Thoracic aorta (tissue), 2 donors: ENCODE measurements around the gene ICAM4. TPM values are rescaled to one million over a fixed set of nuclear protein-coding genes. Genes with fewer than 3 reads are reported as not detected.
"Not testable (repeated sequence)": the region's sequence is repeated elsewhere in the genome, so short reads cannot be mapped to it uniquely, and the experiment has no call there.

Experiments
- ATAC-seq: fragments of 150-250 bp; one replicate; pipeline ENCODE4 v1.8.0; 2017; ENCODE audit warnings: low read depth; ENCODE audit not compliant: insufficient number of reproducible peaks, low FRiP score
- DNase-seq: peaks from one replicate; pipeline ENCODE4 v3.0.0-alpha.2; 2020; ENCODE audit warnings: low spot score
- H3K27ac ChIP-seq, 2 donors: fragments of 200-600 bp; sonication (generic); 1 replicate in 1 of 2; 2 replicates in 1 of 2; pipeline ENCODE4 v1.5.1; 2016; ENCODE audit warnings: mild to moderate bottlenecking in 2 of 2, moderate library complexity in 2 of 2
- H3K27me3 ChIP-seq: fragments of 200-600 bp; sonication (generic); replicated peaks from 2 replicates; pipeline ENCODE4 v1.6.0; 2016; ENCODE audit warnings: mild to moderate bottlenecking; ENCODE audit not compliant: insufficient read depth
- H3K36me3 ChIP-seq: fragments of 200-600 bp; sonication (generic); one replicate; pipeline ENCODE4 v1.5.1; 2016
- H3K4me1 ChIP-seq, 2 donors: fragments of 200-600 bp; sonication (generic); 1 replicate in 1 of 2; 2 replicates in 1 of 2; pipeline versions ENCODE4 v1.5.1 to v1.6.0; 2016; ENCODE audit warnings: low read depth in 2 of 2, mild to moderate bottlenecking in 1 of 2; ENCODE audit not compliant: control insufficient read depth in 1 of 2
- H3K4me3 ChIP-seq: fragments of 200-600 bp; sonication (generic); 2 replicates; pipeline ENCODE4 v1.5.1; 2016; ENCODE audit warnings: mild to moderate bottlenecking
- H3K9me3 ChIP-seq: fragments of 200-600 bp; sonication (generic); 2 replicates; pipeline ENCODE4 v1.5.1; 2016
- total RNA-seq, 2 donors: library from RNA; depleted of rRNA; stranded (reverse); fragments of >200 nt; gene quantifications; one replicate each; pipeline versions ENCODE4 v1.1.0 to v1.2.3, GENCODE V29; 2016
- TF ChIP-seq, protein P1 (sequence below): fragments of 200-600 bp; sonication (generic); IDR thresholded peaks from one replicate; pipeline ENCODE4 v1.5.1; 2019; ENCODE audit warnings: antibody characterized with exemption

The ICAM4 gene
- total RNA-seq, 2 donors from 2014 or later = 0.95 to 2.0 TPM

DNA sequence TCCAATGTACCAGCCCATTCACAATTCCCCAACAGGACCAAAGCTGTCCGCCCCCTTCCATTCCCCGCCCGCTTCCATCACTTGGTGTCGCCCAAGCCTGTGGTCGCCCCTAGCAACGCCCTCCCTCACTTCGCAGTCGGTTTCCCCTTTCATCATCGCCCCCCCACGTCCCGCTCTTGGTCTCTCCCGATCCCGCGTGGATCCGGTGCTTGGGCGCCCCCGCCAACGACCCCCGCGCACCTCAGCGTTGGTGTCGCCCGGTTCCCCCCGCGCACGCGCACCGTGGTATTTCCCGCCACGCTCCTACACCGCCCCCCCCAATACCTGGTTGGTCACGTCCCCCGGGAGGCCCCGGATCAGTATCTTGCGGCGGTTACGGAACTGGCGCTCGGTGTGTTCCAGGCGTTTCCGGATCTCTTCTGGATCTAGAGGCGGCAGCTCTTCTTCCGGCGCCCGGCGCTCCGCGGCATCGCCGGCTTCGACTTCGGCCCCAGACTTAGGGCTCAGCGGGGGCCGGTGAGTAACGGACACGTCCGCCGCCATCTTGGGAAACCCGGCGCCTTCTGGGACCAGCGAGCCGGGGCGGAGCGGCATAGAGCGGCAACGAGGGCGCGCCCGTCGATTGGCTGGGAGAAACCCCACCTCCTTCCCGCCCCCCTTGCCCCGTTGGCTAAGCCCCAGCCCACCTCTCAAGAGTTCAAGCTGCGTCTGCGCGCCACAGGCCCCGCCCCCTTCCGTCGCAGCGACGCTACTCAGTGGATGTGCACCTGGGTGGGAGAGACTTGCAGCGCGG is 46.4 kb downstream of the ICAM4 start, which contains the start of gene RAVER1:
RAVER1 (minus strand) TSS at position 565 of the 793 bp plus-strand sequence; CDS start at position 543, 22 bp downstream.
- H3K27me3 ChIP-seq = no peaks in the 10 kb centered on the region
- H3K36me3 ChIP-seq = peaks cover 20% of the 10 kb centered on the region
- no peaks in the 10 kb centered on the region for H3K9me3 ChIP-seq
- peak within 1 kb of the TSS; percentile 100 for H3K4me3 ChIP-seq
- TF ChIP-seq, protein P1, sequence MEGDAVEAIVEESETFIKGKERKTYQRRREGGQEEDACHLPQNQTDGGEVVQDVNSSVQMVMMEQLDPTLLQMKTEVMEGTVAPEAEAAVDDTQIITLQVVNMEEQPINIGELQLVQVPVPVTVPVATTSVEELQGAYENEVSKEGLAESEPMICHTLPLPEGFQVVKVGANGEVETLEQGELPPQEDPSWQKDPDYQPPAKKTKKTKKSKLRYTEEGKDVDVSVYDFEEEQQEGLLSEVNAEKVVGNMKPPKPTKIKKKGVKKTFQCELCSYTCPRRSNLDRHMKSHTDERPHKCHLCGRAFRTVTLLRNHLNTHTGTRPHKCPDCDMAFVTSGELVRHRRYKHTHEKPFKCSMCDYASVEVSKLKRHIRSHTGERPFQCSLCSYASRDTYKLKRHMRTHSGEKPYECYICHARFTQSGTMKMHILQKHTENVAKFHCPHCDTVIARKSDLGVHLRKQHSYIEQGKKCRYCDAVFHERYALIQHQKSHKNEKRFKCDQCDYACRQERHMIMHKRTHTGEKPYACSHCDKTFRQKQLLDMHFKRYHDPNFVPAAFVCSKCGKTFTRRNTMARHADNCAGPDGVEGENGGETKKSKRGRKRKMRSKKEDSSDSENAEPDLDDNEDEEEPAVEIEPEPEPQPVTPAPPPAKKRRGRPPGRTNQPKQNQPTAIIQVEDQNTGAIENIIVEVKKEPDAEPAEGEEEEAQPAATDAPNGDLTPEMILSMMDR = no peak
- ATAC-seq (peak; percentile 96), DNase-seq (peak; percentile 93)
- peaks cover 14 to 23% of the 10 kb centered on the region in 2 donors for H3K4me1 ChIP-seq
- peak within 1 kb of the TSS; percentile 83 to 96 for H3K27ac ChIP-seq

DNA sequence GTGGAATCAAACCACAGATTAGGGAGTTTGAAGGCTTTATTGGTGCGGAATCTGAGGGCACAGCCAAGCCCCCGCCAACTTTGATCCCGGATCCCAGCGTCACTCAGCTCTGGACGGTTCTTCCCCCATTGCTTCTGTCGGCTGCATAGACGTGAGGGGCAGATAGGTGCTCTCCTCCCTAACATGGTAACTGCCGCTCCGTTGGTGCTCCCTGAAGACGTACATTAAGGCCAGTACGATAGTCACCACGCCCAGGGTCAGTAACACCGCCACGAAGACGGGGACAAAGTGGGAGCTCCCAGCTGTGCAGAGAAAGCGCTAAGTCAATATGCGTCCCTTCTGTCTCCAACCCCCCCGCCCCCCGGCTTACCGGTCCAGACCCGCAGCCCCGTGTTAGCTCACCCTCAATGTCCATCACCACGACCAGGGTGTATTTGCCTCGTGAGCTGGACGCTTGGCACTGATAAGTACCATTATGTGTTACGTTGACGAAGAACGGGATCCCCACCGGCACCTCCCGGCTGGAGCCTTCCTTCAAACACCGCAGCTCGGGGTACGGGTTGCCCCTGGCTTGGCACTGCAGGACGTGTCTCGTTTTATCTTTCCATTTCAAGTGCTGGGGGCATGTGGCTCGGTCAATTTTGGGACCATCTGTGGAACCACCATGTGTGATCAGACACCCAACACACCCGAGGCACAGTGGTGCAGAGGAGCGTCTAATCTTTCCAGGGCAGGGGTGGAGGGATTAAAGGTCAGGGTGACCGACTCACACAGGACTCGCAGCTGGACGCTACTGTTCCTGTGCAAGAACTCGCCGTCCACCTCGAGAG is 47.2 kb downstream of the ICAM4 start:
- H3K36me3 ChIP-seq = peaks cover 12% of the 10 kb centered on the region
- H3K27me3 ChIP-seq = no peaks in the 10 kb centered on the region
- no peaks in the 10 kb centered on the region for H3K9me3 ChIP-seq
- peaks cover 14 to 23% of the 10 kb centered on the region in 2 donors for H3K4me1 ChIP-seq
- TF ChIP-seq, protein P1 = no peak
- H3K27ac ChIP-seq = peak overlapping the region; percentile 83 to 96
- H3K4me3 ChIP-seq = peak overlapping the region; percentile 100
- no peak for DNase-seq
- ATAC-seq = no peak

DNA sequence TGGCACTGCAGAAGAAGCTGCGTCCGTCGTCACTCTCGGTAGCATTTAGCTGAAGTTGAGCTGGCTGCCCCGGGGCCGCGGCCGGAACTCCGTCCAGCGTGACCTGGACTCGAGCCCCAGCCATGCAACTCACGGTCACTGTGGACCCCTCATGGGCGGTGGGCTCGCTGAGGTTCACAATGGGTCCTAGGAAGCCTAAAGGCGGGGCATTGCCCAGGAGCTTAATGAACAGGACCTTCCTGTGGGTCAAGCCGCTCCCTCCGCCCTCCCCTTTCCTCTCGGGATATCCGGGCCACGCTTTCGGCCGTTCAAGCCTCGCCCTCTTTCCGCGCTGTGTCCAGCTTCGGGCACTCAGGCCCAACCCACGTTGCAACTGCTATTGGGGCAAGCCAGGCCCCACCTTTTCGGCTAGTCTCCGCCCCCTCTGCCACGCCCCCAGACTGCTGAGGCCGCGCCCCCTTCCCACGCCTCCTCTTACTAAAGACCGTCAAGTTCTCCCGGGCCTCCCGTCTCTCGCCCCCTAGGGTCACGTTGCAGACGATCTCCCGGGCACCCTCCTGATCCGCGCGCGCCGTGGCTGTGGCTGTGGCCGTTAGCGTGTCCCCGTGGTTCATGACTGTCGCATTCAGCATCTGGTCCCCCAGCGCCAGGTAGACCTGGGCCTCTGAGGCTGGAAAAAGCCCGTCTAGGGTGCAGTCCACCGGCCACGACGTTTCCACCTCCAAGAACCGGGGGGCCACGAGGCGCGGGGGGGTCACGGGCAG is 48.0 kb downstream of the ICAM4 start:
- H3K4me1 ChIP-seq = peaks cover 14 to 23% of the 10 kb centered on the region in 2 donors
- no peaks in the 10 kb centered on the region for H3K27me3 ChIP-seq
- TF ChIP-seq, protein P1 = peak; percentile 20
- H3K4me3 ChIP-seq = peak overlapping the region; percentile 100
- peaks cover 9% of the 10 kb centered on the region for H3K36me3 ChIP-seq
- DNase-seq (peak; percentile 82), ATAC-seq (peak; percentile 84)
- H3K9me3 ChIP-seq = no peaks in the 10 kb centered on the region
- peak overlapping the region; percentile 83 to 96 for H3K27ac ChIP-seq

DNA sequence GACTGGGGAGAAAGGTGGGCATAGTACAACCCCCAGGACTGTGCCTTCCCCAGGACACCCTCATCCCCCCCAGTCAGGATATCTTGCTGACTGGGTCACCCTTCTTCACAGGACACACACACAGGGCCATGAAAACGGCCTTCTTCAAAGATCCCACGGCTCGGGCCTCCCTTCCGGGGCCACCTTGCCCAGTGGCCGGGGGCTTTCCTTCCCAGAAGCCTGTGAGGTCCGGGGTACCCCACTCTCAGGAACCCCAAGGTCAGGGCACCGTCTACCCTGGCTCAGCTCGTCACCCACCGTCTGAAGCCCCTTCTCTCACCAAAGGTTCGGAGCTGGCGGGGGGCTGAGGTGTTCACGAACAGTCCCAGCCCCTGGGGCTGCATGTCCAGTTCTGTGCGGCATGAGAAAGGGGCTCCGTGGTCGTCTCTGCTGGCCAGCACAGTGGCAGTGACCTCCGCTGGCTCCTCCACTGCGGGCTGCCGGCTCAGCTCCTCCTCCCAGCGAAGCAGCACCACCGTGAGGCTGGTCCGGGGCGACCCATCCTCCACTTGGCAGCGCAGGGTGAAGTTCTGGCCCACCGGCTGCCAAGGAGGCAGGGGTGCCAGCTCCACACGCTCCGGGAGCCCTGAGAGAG is 48.7 kb downstream of the ICAM4 start:
- Histone ChIP-seq H3K27ac (peak overlapping the region in 1 of 2 donors; percentile 96), H3K4me1 (peaks cover 14 to 23% of the 10 kb centered on the region in 2 donors), H3K27me3 (no peaks in the 10 kb centered on the region), H3K4me3 (peak overlapping the region; percentile 100), H3K9me3 (no peaks in the 10 kb centered on the region), H3K36me3 (peaks cover 3% of the 10 kb centered on the region)
- DNase-seq (no peak), ATAC-seq (no peak)
- TF ChIP-seq, protein P1 = no peak

DNA sequence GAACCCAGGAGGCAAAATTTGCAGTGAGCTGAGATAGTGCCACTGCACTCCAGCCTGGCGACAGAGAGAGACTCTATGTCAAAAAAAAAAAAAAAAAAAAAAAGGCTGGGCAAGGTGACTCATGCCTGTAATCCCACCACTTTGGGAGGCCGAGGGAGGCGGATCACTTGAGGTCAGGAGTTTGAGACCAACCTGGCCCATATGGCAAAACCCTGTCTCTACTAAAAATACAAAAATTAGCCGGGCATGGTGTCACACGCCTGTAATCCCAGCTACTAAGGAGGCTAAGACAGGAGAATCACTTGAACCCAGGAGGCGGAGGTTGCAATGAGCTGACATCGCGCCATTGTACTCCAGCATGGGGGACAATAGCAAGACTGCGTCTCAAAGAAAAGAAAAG is 50.0 kb downstream of the ICAM4 start:
- H3K27me3 ChIP-seq, H3K27ac ChIP-seq, DNase-seq, H3K9me3 ChIP-seq, ATAC-seq, H3K36me3 ChIP-seq, H3K4me3 ChIP-seq: not testable (repeated sequence)
- peaks cover 14 to 20% of the 10 kb centered on the region in 2 donors for H3K4me1 ChIP-seq
